ENCODE measurements around the gene HS6ST2. TPM values are rescaled to one million over a fixed set of nuclear protein-coding genes. Genes with fewer than 3 reads are reported as not detected.

The HS6ST2 gene
- total and polyA plus RNA-seq, 7 experiments from 2014 or later, result 0.15 TPM; not detected in 6

- Histone ChIP-seq H3K27ac (ENCODE audit: low read depth, low read length) (no peak overlapping the region), H3K4me3 (ENCODE audit: low read length) (no peak overlapping the region), H3K27me3 (ENCODE audit: control insufficient read depth in 2 of 2, insufficient read depth in 2 of 2, low read length in 2 of 2) (no peaks in the 10 kb centered on the region), H3K36me3 (ENCODE audit: control insufficient read depth in 2 of 3, insufficient read depth in 3 of 3, low read length in 3 of 3) (no peaks in the 10 kb centered on the region), H3K4me1 (ENCODE audit: control insufficient read depth in 2 of 2, insufficient read depth in 2 of 2, low read length in 2 of 2) (no peaks in the 10 kb centered on the region), H3K9me3 (ENCODE audit: control insufficient read depth in 2 of 3, low read length in 3 of 3) (no peaks in the 10 kb centered on the region)
- ChIA-PET POLR2A (no interaction called here), CTCF (no interaction called here)
- no peak for DNase-seq
- Mint-ChIP-seq H3K27ac (no peak overlapping the region), H3K27me3 (no peaks in the 10 kb centered on the region), H3K4me1 (peaks cover 0 to 4% (median 0%) of the 10 kb centered on the region in 7 donors), H3K4me3 (no peak overlapping the region), H3K36me3 (no peaks in the 10 kb centered on the region), H3K9me3 (no peaks in the 10 kb centered on the region)
- ATAC-seq, result no peak
- intact Hi-C loops (cut with micrococcal nuclease), result no loop called here
Observed at GRCh38 chrX:132821974-132822633, 136.3 kb downstream of the HS6ST2 start.

GRCh38 chrX:132820675-132821074 lies 137.8 kb downstream of the HS6ST2 start:
- Mint-ChIP-seq H3K4me3 (no peak overlapping the region), H3K4me1 (peaks cover 0 to 4% (median 0%) of the 10 kb centered on the region in 7 donors), H3K27me3 (no peaks in the 10 kb centered on the region), H3K27ac (no peak overlapping the region), H3K9me3 (no peaks in the 10 kb centered on the region), H3K36me3 (no peaks in the 10 kb centered on the region)
- ATAC-seq, result no peak
- DNase-seq, result no peak
- ChIA-PET POLR2A (no interaction called here), CTCF (no interaction called here)
- Histone ChIP-seq H3K4me3 (ENCODE audit: low read length) (no peak overlapping the region), H3K27me3 (ENCODE audit: control insufficient read depth in 2 of 2, insufficient read depth in 2 of 2, low read length in 2 of 2) (no peaks in the 10 kb centered on the region), H3K4me1 (ENCODE audit: control insufficient read depth in 2 of 2, insufficient read depth in 2 of 2, low read length in 2 of 2) (no peaks in the 10 kb centered on the region), H3K9me3 (ENCODE audit: control insufficient read depth in 2 of 3, low read length in 3 of 3) (no peaks in the 10 kb centered on the region), H3K27ac (ENCODE audit: low read depth, low read length) (no peak overlapping the region), H3K36me3 (ENCODE audit: control insufficient read depth in 2 of 3, insufficient read depth in 3 of 3, low read length in 3 of 3) (no peaks in the 10 kb centered on the region)
- intact Hi-C loops (cut with micrococcal nuclease), result no loop called here

GRCh38 chrX:132819711-132820264 lies 138.6 kb downstream of the HS6ST2 start:
- ATAC-seq, result no peak
- Mint-ChIP-seq H3K4me1 (peaks cover 0 to 4% (median 0%) of the 10 kb centered on the region in 7 donors), H3K27ac (no peak overlapping the region), H3K36me3 (no peaks in the 10 kb centered on the region), H3K27me3 (no peaks in the 10 kb centered on the region), H3K9me3 (no peaks in the 10 kb centered on the region), H3K4me3 (no peak overlapping the region)
- Histone ChIP-seq H3K4me1 (ENCODE audit: control insufficient read depth in 2 of 2, insufficient read depth in 2 of 2, low read length in 2 of 2) (no peaks in the 10 kb centered on the region), H3K27ac (ENCODE audit: low read depth, low read length) (no peak overlapping the region), H3K36me3 (ENCODE audit: control insufficient read depth in 2 of 3, insufficient read depth in 3 of 3, low read length in 3 of 3) (no peaks in the 10 kb centered on the region), H3K9me3 (ENCODE audit: control insufficient read depth in 2 of 3, low read length in 3 of 3) (no peaks in the 10 kb centered on the region), H3K4me3 (ENCODE audit: low read length) (no peak overlapping the region), H3K27me3 (ENCODE audit: control insufficient read depth in 2 of 2, insufficient read depth in 2 of 2, low read length in 2 of 2) (no peaks in the 10 kb centered on the region)
- POLR2A ChIA-PET, result no interaction called here
- intact Hi-C loops (cut with micrococcal nuclease), result no loop called here
- no peak for DNase-seq
- CTCF ChIA-PET, result no interaction called here

GRCh38 chrX:132818638-132819037 lies 139.8 kb downstream of the HS6ST2 start:
- CTCF ChIA-PET, result no interaction called here
- H3K36me3 Mint-ChIP-seq, result no peaks in the 10 kb centered on the region
- Histone ChIP-seq H3K4me1 (ENCODE audit: control insufficient read depth in 2 of 2, insufficient read depth in 2 of 2, low read length in 2 of 2) (no peaks in the 10 kb centered on the region), H3K4me3 (ENCODE audit: low read length) (no peak overlapping the region), H3K27ac (ENCODE audit: low read depth, low read length) (no peak overlapping the region), H3K9me3 (ENCODE audit: control insufficient read depth in 2 of 3, low read length in 3 of 3) (no peaks in the 10 kb centered on the region), H3K27me3 (ENCODE audit: control insufficient read depth in 2 of 2, insufficient read depth in 2 of 2, low read length in 2 of 2) (no peaks in the 10 kb centered on the region), H3K36me3 (ENCODE audit: control insufficient read depth in 2 of 3, insufficient read depth in 3 of 3, low read length in 3 of 3) (no peaks in the 10 kb centered on the region)
- H3K4me3 Mint-ChIP-seq, result no peak overlapping the region
- H3K27me3 Mint-ChIP-seq, result peaks cover 0 to under 1% (median 0%) of the 10 kb centered on the region in 5 donors
- peaks cover 0 to 4% (median 0%) of the 10 kb centered on the region in 7 donors for H3K4me1 Mint-ChIP-seq
- no peak overlapping the region for H3K27ac Mint-ChIP-seq
- ATAC-seq (no peak), DNase-seq (no peak)
- no peaks in the 10 kb centered on the region for H3K9me3 Mint-ChIP-seq
- intact Hi-C loops (cut with micrococcal nuclease), result no loop called here
- POLR2A ChIA-PET, result no interaction called here

- Mint-ChIP-seq H3K27ac (no peak overlapping the region), H3K9me3 (no peaks in the 10 kb centered on the region), H3K36me3 (no peaks in the 10 kb centered on the region), H3K4me1 (no peaks in the 10 kb centered on the region), H3K27me3 (peaks cover 0 to 4% (median 0%) of the 10 kb centered on the region in 5 donors), H3K4me3 (no peak overlapping the region)
- H3K36me3 ChIP-seq (ENCODE audit: control insufficient read depth in 2 of 3, insufficient read depth in 3 of 3, low read length in 3 of 3), result no peaks in the 10 kb centered on the region
- DNase-seq (no peak), ATAC-seq (no peak)
- CTCF ChIA-PET, result no interaction called here
- H3K9me3 ChIP-seq (ENCODE audit: control insufficient read depth in 2 of 3, low read length in 3 of 3), result no peaks in the 10 kb centered on the region
- intact Hi-C loops (cut with micrococcal nuclease), result no loop called here
- POLR2A ChIA-PET, result no interaction called here
- H3K27ac ChIP-seq (ENCODE audit: low read depth, low read length), result no peak overlapping the region
- no peaks in the 10 kb centered on the region for H3K27me3 ChIP-seq (ENCODE audit: control insufficient read depth in 2 of 2, insufficient read depth in 2 of 2, low read length in 2 of 2)
- H3K4me3 ChIP-seq (ENCODE audit: low read length), result no peak overlapping the region
- no peaks in the 10 kb centered on the region for H3K4me1 ChIP-seq (ENCODE audit: control insufficient read depth in 2 of 2, insufficient read depth in 2 of 2, low read length in 2 of 2)
Observed at GRCh38 chrX:132815643-132816042, 142.8 kb downstream of the HS6ST2 start.

GRCh38 chrX:132810964-132811712 lies 147.3 kb downstream of the HS6ST2 start:
- H3K9me3 Mint-ChIP-seq, result peaks cover 0 to 1% (median 0%) of the 10 kb centered on the region in 11 donors
- DNase-seq (no peak), ATAC-seq (no peak)
- Histone ChIP-seq H3K4me3 (ENCODE audit: low read length) (no peak overlapping the region), H3K27me3 (ENCODE audit: control insufficient read depth in 2 of 2, insufficient read depth in 2 of 2, low read length in 2 of 2) (no peaks in the 10 kb centered on the region), H3K9me3 (ENCODE audit: control insufficient read depth in 2 of 3, low read length in 3 of 3) (no peaks in the 10 kb centered on the region), H3K4me1 (ENCODE audit: control insufficient read depth in 2 of 2, insufficient read depth in 2 of 2, low read length in 2 of 2) (no peaks in the 10 kb centered on the region), H3K36me3 (ENCODE audit: control insufficient read depth in 2 of 3, insufficient read depth in 3 of 3, low read length in 3 of 3) (no peaks in the 10 kb centered on the region), H3K27ac (ENCODE audit: low read depth, low read length) (no peak overlapping the region)
- no peaks in the 10 kb centered on the region for H3K36me3 Mint-ChIP-seq
- no peak overlapping the region for H3K4me3 Mint-ChIP-seq
- ChIA-PET POLR2A (no interaction called here), CTCF (no interaction called here)
- H3K27me3 Mint-ChIP-seq, result peaks cover 0 to 4% (median 0%) of the 10 kb centered on the region in 5 donors
- H3K27ac Mint-ChIP-seq, result no peak overlapping the region
- H3K4me1 Mint-ChIP-seq, result no peaks in the 10 kb centered on the region
- intact Hi-C loops (cut with micrococcal nuclease), result no loop called here

- no peak overlapping the region for H3K27ac Mint-ChIP-seq
- ATAC-seq, result no peak
- Histone ChIP-seq H3K27me3 (ENCODE audit: control insufficient read depth in 2 of 2, insufficient read depth in 2 of 2, low read length in 2 of 2) (no peaks in the 10 kb centered on the region), H3K36me3 (ENCODE audit: control insufficient read depth in 2 of 3, insufficient read depth in 3 of 3, low read length in 3 of 3) (no peaks in the 10 kb centered on the region), H3K9me3 (ENCODE audit: control insufficient read depth in 2 of 3, low read length in 3 of 3) (no peaks in the 10 kb centered on the region), H3K4me3 (ENCODE audit: low read length) (no peak overlapping the region), H3K27ac (ENCODE audit: low read depth, low read length) (no peak overlapping the region), H3K4me1 (ENCODE audit: control insufficient read depth in 2 of 2, insufficient read depth in 2 of 2, low read length in 2 of 2) (no peaks in the 10 kb centered on the region)
- POLR2A ChIA-PET, result no interaction called here
- peaks cover 0 to 4% (median 0%) of the 10 kb centered on the region in 5 donors for H3K27me3 Mint-ChIP-seq
- CTCF ChIA-PET, result no interaction called here
- H3K9me3 Mint-ChIP-seq, result peaks cover 0 to 1% (median 0%) of the 10 kb centered on the region in 11 donors
- H3K36me3 Mint-ChIP-seq, result no peaks in the 10 kb centered on the region
- intact Hi-C loops (cut with micrococcal nuclease), result no loop called here
- no peaks in the 10 kb centered on the region for H3K4me1 Mint-ChIP-seq
- no peak overlapping the region for H3K4me3 Mint-ChIP-seq
- DNase-seq, result no peak
Observed at GRCh38 chrX:132810488-132810887, 147.9 kb downstream of the HS6ST2 start.

Data from naive thymus-derived CD4-positive, alpha-beta T cell (primary cell).